Epithelial cell of proximal tubule (primary cell): ENCODE measurements around the gene MRPL49. TPM values are rescaled to one million over a fixed set of nuclear protein-coding genes. Genes with fewer than 3 reads are reported as not detected.
"Not testable (repeated sequence)": the region's sequence is repeated elsewhere in the genome, so short reads cannot be mapped to it uniquely, and the experiment has no call there.

ENCODE experiments used
- DNase-seq: peaks from one replicate; pipeline ENCODE4 v3.0.0-alpha.2; 2011; ENCODE audit warnings: low read depth
- H3K4me3 ChIP-seq: 2 replicates; pipeline ENCODE4 v1.5.1; 2011; ENCODE audit warnings: low read depth, mild to moderate bottlenecking, low read length
- total RNA-seq: library from RNA; depleted of rRNA; stranded (reverse); fragments of >200 nt; gene quantifications from 2 replicates; pipeline ENCODE4 v1.2.3, GENCODE V29; 2015
- TF ChIP-seq, protein P1 (sequence below): conservative IDR thresholded peaks from 2 replicates; pipeline ENCODE4 v1.5.1; 2012; ENCODE audit warnings: low read depth, mild to moderate bottlenecking, low read length

Gene MRPL49
- total RNA-seq, 1 donor from 2014 or later = 77.5 TPM

DNA sequence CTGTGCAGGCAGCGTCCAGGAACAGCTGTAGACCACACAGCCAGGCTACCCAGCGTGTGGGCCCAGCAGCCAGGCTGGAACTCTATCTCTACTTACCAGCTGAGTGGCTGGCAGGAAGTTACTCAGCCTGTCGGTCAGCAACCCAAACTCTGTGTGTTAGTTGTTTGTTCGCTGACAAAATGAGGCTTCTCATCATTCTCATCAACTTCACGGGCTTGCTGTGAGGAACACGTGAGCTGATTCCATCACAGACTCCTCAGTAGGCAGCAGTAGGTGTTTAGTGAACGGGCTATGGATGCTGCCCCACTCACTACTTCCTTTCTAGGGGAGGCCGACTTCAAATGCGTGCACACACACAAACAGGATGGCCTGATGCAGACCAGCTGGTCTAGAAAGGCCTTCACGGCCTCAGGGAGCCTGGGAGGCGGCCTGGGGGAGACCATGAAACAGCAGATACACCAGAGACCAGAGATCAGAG, 47.1 kb downstream of the MRPL49 start:
- DNase-seq = no peak
- TF ChIP-seq, protein P1, sequence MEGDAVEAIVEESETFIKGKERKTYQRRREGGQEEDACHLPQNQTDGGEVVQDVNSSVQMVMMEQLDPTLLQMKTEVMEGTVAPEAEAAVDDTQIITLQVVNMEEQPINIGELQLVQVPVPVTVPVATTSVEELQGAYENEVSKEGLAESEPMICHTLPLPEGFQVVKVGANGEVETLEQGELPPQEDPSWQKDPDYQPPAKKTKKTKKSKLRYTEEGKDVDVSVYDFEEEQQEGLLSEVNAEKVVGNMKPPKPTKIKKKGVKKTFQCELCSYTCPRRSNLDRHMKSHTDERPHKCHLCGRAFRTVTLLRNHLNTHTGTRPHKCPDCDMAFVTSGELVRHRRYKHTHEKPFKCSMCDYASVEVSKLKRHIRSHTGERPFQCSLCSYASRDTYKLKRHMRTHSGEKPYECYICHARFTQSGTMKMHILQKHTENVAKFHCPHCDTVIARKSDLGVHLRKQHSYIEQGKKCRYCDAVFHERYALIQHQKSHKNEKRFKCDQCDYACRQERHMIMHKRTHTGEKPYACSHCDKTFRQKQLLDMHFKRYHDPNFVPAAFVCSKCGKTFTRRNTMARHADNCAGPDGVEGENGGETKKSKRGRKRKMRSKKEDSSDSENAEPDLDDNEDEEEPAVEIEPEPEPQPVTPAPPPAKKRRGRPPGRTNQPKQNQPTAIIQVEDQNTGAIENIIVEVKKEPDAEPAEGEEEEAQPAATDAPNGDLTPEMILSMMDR = no peak
- no peak overlapping the region for H3K4me3 ChIP-seq

DNA sequence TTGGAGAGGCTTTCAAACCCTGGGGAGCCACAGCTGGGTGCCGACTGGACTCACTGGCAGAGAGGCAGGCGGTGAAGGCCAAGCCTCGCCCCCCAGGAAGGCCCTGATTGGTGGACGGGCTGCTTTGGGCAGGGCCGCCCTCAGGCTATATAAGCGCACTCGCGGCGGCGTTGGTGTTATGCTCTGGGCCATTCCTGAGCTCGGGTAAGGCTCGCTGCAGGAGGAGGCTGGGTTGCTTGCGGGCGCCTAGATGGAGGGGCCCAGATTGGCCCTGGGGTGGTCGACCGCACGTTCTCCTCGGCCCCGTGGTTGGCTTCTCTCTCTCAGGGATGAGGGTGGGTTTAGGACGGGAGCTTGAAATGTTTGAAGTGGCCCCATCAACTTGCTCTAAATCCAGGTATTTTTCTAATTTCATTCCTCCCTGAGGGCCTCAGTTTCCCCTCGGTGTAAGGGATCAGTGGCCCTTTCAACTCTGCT, 48.0 kb downstream of the MRPL49 start, which contains the start of gene SPDYC:
Gene SPDYC (plus strand): TSS at position 176 of the 477 bp plus-strand sequence. CDS start 1,125 bp downstream, outside the sequence.
- TF ChIP-seq, protein P1 = no peak
- H3K4me3 ChIP-seq = no peak within 1 kb of the TSS
- DNase-seq = no peak

DNA sequence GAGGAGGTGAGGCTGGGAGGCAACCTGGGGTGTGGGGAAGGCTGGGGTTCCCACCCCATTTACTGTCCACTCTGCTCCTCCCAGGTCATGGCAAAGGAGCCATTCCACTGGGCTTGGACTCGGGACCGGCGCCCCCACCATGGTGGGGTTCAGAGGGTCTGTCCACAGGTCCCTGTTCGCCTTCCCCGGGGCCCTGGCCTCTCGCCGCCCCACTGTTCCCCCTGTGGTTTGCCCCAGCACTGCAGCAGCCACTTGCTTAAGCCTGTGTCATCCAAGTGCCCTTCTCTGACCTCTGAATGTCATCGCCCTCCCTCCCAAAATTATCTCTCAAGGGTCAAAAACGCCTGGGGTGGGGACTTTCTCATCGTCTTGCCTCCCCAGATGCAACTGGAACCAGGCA, 50.5 kb downstream of the MRPL49 start:
- H3K4me3 ChIP-seq = no peak overlapping the region
- TF ChIP-seq, protein P1 = no peak
- DNase-seq = no peak

DNA sequence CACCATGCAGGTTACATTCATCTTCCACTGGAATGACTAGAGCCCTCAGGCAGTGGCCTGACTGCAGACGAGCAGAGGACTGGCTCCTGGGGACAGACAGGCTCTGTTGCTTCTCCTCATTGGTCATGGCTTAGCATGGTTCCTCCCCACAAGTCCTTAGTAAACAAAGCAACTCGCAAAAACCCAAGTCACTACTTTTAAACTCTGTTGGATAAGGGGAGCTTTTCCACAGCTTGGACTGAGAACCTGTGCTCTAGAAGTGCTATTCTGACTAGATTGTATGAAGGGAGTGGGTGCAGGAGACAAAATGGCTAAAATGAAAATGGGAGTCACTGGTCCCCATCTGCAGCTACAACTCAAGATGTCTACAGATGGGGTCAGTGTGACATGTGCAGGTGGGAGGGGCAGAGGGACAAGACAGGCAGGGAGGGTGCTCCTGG, 52.5 kb downstream of the MRPL49 start:
- not testable (repeated sequence) for H3K4me3 ChIP-seq, DNase-seq

Other genes with a start within 250 kb of the MRPL49 start
- 82.7 and 93.4 TPM in 2 replicates for gene EHD1, start 243.7 kb upstream of the MRPL49 start, total RNA-seq
- gene ATG2A, start 205.1 kb upstream of the MRPL49 start, total RNA-seq = 22.4 and 25.8 TPM in 2 replicates
- gene PPP2R5B, start 197.6 kb upstream of the MRPL49 start, total RNA-seq = 16.8 and 32.9 TPM in 2 replicates
- not detected in 2 replicates for gene GPHA2, start 186.4 kb upstream of the MRPL49 start, total RNA-seq
- gene MAJIN, start 150.2 kb upstream of the MRPL49 start, total RNA-seq = not detected in 2 replicates
- gene BATF2, start 125.3 kb upstream of the MRPL49 start, total RNA-seq = 0.35 and 1.1 TPM in 2 replicates
- 151 and 169 TPM in 2 replicates for gene ARL2, start 108.2 kb upstream of the MRPL49 start, total RNA-seq
- gene SNX15, start 94.9 kb upstream of the MRPL49 start, total RNA-seq = 16.5 and 18.5 TPM in 2 replicates
- 49.0 and 50.6 TPM in 2 replicates for gene SAC3D1, start 81.1 kb upstream of the MRPL49 start, total RNA-seq
- gene NAALADL1, start 63.8 kb upstream of the MRPL49 start, total RNA-seq = 14.7 and 27.9 TPM in 2 replicates
- 32.0 and 45.4 TPM in 2 replicates for gene CDCA5, start 38.3 kb upstream of the MRPL49 start, total RNA-seq
- 59.0 and 61.1 TPM in 2 replicates for gene ZFPL1, start 38.1 kb upstream of the MRPL49 start, total RNA-seq
- gene VPS51, start 26.1 kb upstream of the MRPL49 start, total RNA-seq = 227 and 342 TPM in 2 replicates
- gene TM7SF2, start 10.4 kb upstream of the MRPL49 start, total RNA-seq = 32.9 and 52.5 TPM in 2 replicates
- gene ZNHIT2, start 4.6 kb upstream of the MRPL49 start, total RNA-seq = 31.9 and 37.1 TPM in 2 replicates
- 535 and 1,041 TPM in 2 replicates for gene FAU, start 187 bp upstream of the MRPL49 start, total RNA-seq
- gene SYVN1, start 12.2 kb downstream of the MRPL49 start, total RNA-seq = 10.8 and 14.8 TPM in 2 replicates
- not detected in 2 replicates for gene SPDYC, start 47.9 kb downstream of the MRPL49 start, total RNA-seq
- gene CAPN1, start 59.6 kb downstream of the MRPL49 start, total RNA-seq = 256 and 360 TPM in 2 replicates
- 30.2 and 42.9 TPM in 2 replicates for gene POLA2, start 139.6 kb downstream of the MRPL49 start, total RNA-seq
- gene CDC42EP2, start 192.5 kb downstream of the MRPL49 start, total RNA-seq = 18.6 and 23.1 TPM in 2 replicates
- 34.9 and 44.1 TPM in 2 replicates for gene DPF2, start 211.5 kb downstream of the MRPL49 start, total RNA-seq
- gene TIGD3, start 232.4 kb downstream of the MRPL49 start, total RNA-seq = 0.75 and 1.2 TPM in 2 replicates